H1 (cell line): ENCODE measurements around the gene CEP192. TPM values are rescaled to one million over a fixed set of nuclear protein-coding genes. Genes with fewer than 3 reads are reported as not detected.

Source experiments
- CTCF ChIA-PET: fragments of 300-600 bp; sonication (Branson Sonifier 250); formaldehyde crosslinking; loops from one replicate; lab custom pipeline; 2021; ENCODE audit not compliant: partially characterized antibody; lab: Charles Lee
- POLR2A ChIA-PET: fragments of 300-600 bp; sonication (Branson Sonifier 250); formaldehyde crosslinking; loops from one replicate; lab custom pipeline; 2021; ENCODE audit warnings: inconsistent platforms; ENCODE audit not compliant: partially characterized antibody; lab: Charles Lee
- DNase-seq, 2 experiments: peaks; one replicate each; pipeline versions ENCODE4 v3.0.0 to v3.0.0-alpha.2; 2010 to 2022; ENCODE audit warnings: low spot score in 2 of 2, low read depth in 1 of 2, mixed read lengths in 1 of 2
- FAIRE-seq: peaks from 2 replicates; lab custom pipeline; 2011; peaks lifted over from hg19 to GRCh38; lab: Jason Lieb, UNC
- H2AFZ ChIP-seq: 2 replicates; pipeline ENCODE4 v1.8.1; 2012; ENCODE audit warnings: low read length, inconsistent platforms
- H2AK5ac ChIP-seq: 2 replicates; pipeline ENCODE4 v1.6.1; 2013; ENCODE audit warnings: low read depth, low read length
- H2BK120ac ChIP-seq: replicated peaks from 2 replicates; pipeline ENCODE3; 2013; ENCODE audit warnings: low read depth, low read length, inconsistent platforms
- H2BK12ac ChIP-seq: 2 replicates; pipeline ENCODE4 v1.6.1; 2013; ENCODE audit warnings: low read depth, low read length
- H2BK15ac ChIP-seq: 2 replicates; pipeline ENCODE4 v1.6.1; 2013; ENCODE audit warnings: low read length
- H2BK20ac ChIP-seq: 2 replicates; pipeline ENCODE4 v1.6.1; 2013; ENCODE audit warnings: low read length
- H2BK5ac ChIP-seq: 2 replicates; pipeline ENCODE4 v1.6.1; 2013; ENCODE audit warnings: low read depth, low read length
- H3K14ac ChIP-seq: 2 replicates; pipeline ENCODE4 v1.6.1; 2013; ENCODE audit warnings: inconsistent platforms; ENCODE audit not compliant: insufficient read length
- H3K18ac ChIP-seq: 2 replicates; pipeline ENCODE4 v1.6.1; 2013; ENCODE audit warnings: low read length; ENCODE audit errors: extremely low read depth
- H3K23ac ChIP-seq: 2 replicates; pipeline ENCODE4 v1.6.1; 2013; ENCODE audit warnings: inconsistent platforms; ENCODE audit not compliant: insufficient read length
- H3K23me2 ChIP-seq: 2 replicates; pipeline ENCODE4 v1.6.1; 2013; ENCODE audit warnings: low read depth, low read length
- H3K27ac ChIP-seq: 2 replicates; pipeline ENCODE4 v1.6.1; 2011; ENCODE audit warnings: low read depth, low read length, inconsistent platforms
- H3K27me3 ChIP-seq, 4 experiments: replicated peaks in 1 of 4; 1 replicate in 1 of 4; 2 replicates in 3 of 4; pipeline versions ENCODE4 v1.6.1 to v1.8.1; 2011 to 2013; ENCODE audit warnings: low read length in 3 of 4, mild to moderate bottlenecking in 3 of 4, inconsistent platforms in 2 of 4, mixed read lengths in 2 of 4, moderate library complexity in 1 of 4; ENCODE audit not compliant: control insufficient read depth in 3 of 4, insufficient read depth in 3 of 4; ENCODE audit errors: extremely low read depth in 1 of 4
- H3K36me3 ChIP-seq, 4 experiments: 2 replicates each; pipeline versions ENCODE4 v1.6.1 to v1.8.1; 2011 to 2013; ENCODE audit warnings: mild to moderate bottlenecking in 4 of 4, low read length in 3 of 4, moderate library complexity in 2 of 4, control low read depth in 1 of 4, inconsistent platforms in 1 of 4; ENCODE audit not compliant: insufficient read depth in 4 of 4, control insufficient read depth in 2 of 4
- H3K4ac ChIP-seq: replicated peaks from 2 replicates; pipeline ENCODE3; 2013; ENCODE audit warnings: low read length, low read depth, mixed read lengths, inconsistent platforms; ENCODE audit not compliant: insufficient read length
- H3K4me1 ChIP-seq, 4 experiments: replicated peaks in 1 of 4; 1 replicate in 1 of 4; 2 replicates in 3 of 4; pipeline versions ENCODE4 v1.6.1 to v1.8.1; 2011 to 2013; ENCODE audit warnings: low read length in 3 of 4, inconsistent platforms in 2 of 4, mixed read lengths in 1 of 4; ENCODE audit not compliant: insufficient read depth in 4 of 4, control insufficient read depth in 3 of 4
- H3K4me2 ChIP-seq, 2 experiments: 2 replicates each; pipeline versions ENCODE4 v1.6.1 to v1.8.1; 2011 to 2013; ENCODE audit warnings: low read depth in 2 of 2, low read length in 2 of 2, control low read depth in 1 of 2, inconsistent platforms in 1 of 2, mild to moderate bottlenecking in 1 of 2; ENCODE audit not compliant: insufficient read depth in 1 of 2
- H3K4me3 ChIP-seq, 4 experiments: fragments of 200-600, 300-600 bp in 1 of 4; sonication (generic), shearing (Covaris generic), sonication (Bioruptor Twin) in 1 of 4; 2 replicates each; pipeline versions ENCODE4 v1.5.1 to v1.8.1; 2011 to 2016; ENCODE audit warnings: low read length in 4 of 4, low read depth in 3 of 4, control low read depth in 2 of 4, inconsistent platforms in 2 of 4, mild to moderate bottlenecking in 2 of 4, mixed read lengths in 1 of 4, moderate library complexity in 1 of 4; ENCODE audit not compliant: insufficient read depth in 2 of 4; ENCODE audit errors: extremely low read depth in 1 of 4
- H3K56ac ChIP-seq: replicated peaks from 2 replicates; pipeline ENCODE3; 2013; ENCODE audit warnings: low read depth, mild to moderate bottlenecking, mixed read lengths, low read length, inconsistent platforms; ENCODE audit not compliant: insufficient read length
- H3K79me1 ChIP-seq: 2 replicates; pipeline ENCODE4 v1.6.1; 2013; ENCODE audit warnings: low read depth, low read length, control low read depth
- H3K79me2 ChIP-seq, 2 experiments: 2 replicates each; pipeline versions ENCODE4 v1.6.1 to v1.8.1; 2012 to 2013; ENCODE audit warnings: low read length in 2 of 2, mild to moderate bottlenecking in 2 of 2, inconsistent platforms in 1 of 2; ENCODE audit not compliant: insufficient read depth in 2 of 2, control insufficient read depth in 1 of 2
- H3K9ac ChIP-seq, 4 experiments: replicated peaks in 1 of 4; 1 replicate in 1 of 4; 2 replicates in 3 of 4; pipeline versions ENCODE4 v1.6.1 to v1.8.1; 2011 to 2013; ENCODE audit warnings: low read depth in 3 of 4, low read length in 3 of 4, control low read depth in 2 of 4, mild to moderate bottlenecking in 2 of 4, moderate library complexity in 2 of 4, inconsistent platforms in 1 of 4; ENCODE audit errors: extremely low read depth in 1 of 4
- H3K9me3 ChIP-seq, 2 experiments: 2 replicates each; pipeline versions ENCODE4 v1.6.1 to v1.8.1; 2012 to 2013; ENCODE audit warnings: mild to moderate bottlenecking in 2 of 2, moderate library complexity in 2 of 2, control low read depth in 1 of 2, inconsistent platforms in 1 of 2, low read depth in 1 of 2, low read length in 1 of 2, mixed read lengths in 1 of 2; ENCODE audit not compliant: insufficient read depth in 2 of 2
- H4K20me1 ChIP-seq, 2 experiments: replicated peaks in 1 of 2; 2 replicates each; pipeline versions ENCODE3 to v1.8.1; 2011 to 2013; ENCODE audit warnings: inconsistent platforms in 2 of 2, low read length in 2 of 2, mild to moderate bottlenecking in 1 of 2; ENCODE audit not compliant: insufficient read depth in 2 of 2, control insufficient read depth in 1 of 2
- H4K5ac ChIP-seq: 2 replicates; pipeline ENCODE4 v1.6.1; 2013; ENCODE audit warnings: low read length, low read depth, mixed read lengths, inconsistent platforms; ENCODE audit not compliant: insufficient read length
- H4K8ac ChIP-seq: 2 replicates; pipeline ENCODE4 v1.8.0; 2013; ENCODE audit warnings: mild to moderate bottlenecking, moderate library complexity, low read length, inconsistent platforms; ENCODE audit not compliant: insufficient read depth; ENCODE audit errors: extremely low read depth
- H4K91ac ChIP-seq: replicated peaks from 2 replicates; pipeline ENCODE3; 2013; ENCODE audit warnings: low read length, mixed read lengths, inconsistent platforms; ENCODE audit not compliant: insufficient read length
- ASH2L ChIP-seq: fragments of 200-600, 300-600 bp; sonication (generic); IDR thresholded peaks from one replicate; pipeline ENCODE4 v1.7.1; 2017; ENCODE audit warnings: low read length
- BACH1 ChIP-seq: IDR thresholded peaks from 2 replicates; pipeline ENCODE4 v1.6.1; 2012; ENCODE audit warnings: low read length, improper control_type of control experiment
- EP300 ChIP-seq, 2 experiments: IDR thresholded peaks; 1 replicate in 1 of 2; 2 replicates in 1 of 2; pipeline ENCODE4 v1.6.1; 2011 to 2012; ENCODE audit warnings: low read depth in 2 of 2, low read length in 2 of 2, mild to moderate bottlenecking in 2 of 2, borderline replicate concordance in 1 of 2, inconsistent platforms in 1 of 2, moderate library complexity in 1 of 2
- FOSL1 ChIP-seq: IDR thresholded peaks from 2 replicates; pipeline ENCODE4 v1.6.1; 2011; ENCODE audit warnings: mild to moderate bottlenecking, low read depth, low read length, moderate library complexity; ENCODE audit not compliant: insufficient read depth
- MAFK ChIP-seq: IDR thresholded peaks from 2 replicates; pipeline ENCODE4 v1.6.1; 2012; ENCODE audit warnings: low read depth, mild to moderate bottlenecking, improper control_type of control experiment, low read length
- NANOG ChIP-seq: IDR thresholded peaks from 2 replicates; pipeline ENCODE4 v1.6.1; 2011; ENCODE audit warnings: low read length, low read depth, mild to moderate bottlenecking, inconsistent platforms; ENCODE audit not compliant: insufficient read depth, poor library complexity, severe bottlenecking
- POLR2A ChIP-seq, 2 experiments: IDR thresholded peaks; 1 replicate in 1 of 2; 2 replicates in 1 of 2; pipeline ENCODE4 v1.6.1; 2011; ENCODE audit warnings: low read depth in 2 of 2, low read length in 2 of 2, mild to moderate bottlenecking in 2 of 2; ENCODE audit errors: control extremely low read depth in 1 of 2
- POU5F1 ChIP-seq: IDR thresholded peaks from 2 replicates; pipeline ENCODE4 v1.6.1; 2011; ENCODE audit warnings: low read depth, mild to moderate bottlenecking, low read length, moderate library complexity
- SP1 ChIP-seq: IDR thresholded peaks from 2 replicates; pipeline ENCODE4 v1.6.1; 2011; ENCODE audit warnings: low read depth, low read length
- SRF ChIP-seq: IDR thresholded peaks from 2 replicates; pipeline ENCODE4 v1.6.1; 2011; ENCODE audit warnings: mild to moderate bottlenecking, low read depth, low read length, moderate library complexity
- TBP ChIP-seq: IDR thresholded peaks from 2 replicates; pipeline ENCODE4 v1.6.1; 2011; ENCODE audit warnings: low read depth, low read length, improper control_type of control experiment
- WGBS, 2 experiments: shearing (Covaris generic) in 1 of 2; methylation state at CpG; one replicate each; pipeline versions ENCODE4 v1.1.6 to v1.1.7; 2013 to 2015; ENCODE audit warnings: low lambda C conversion rate in 2 of 2, mixed read lengths in 2 of 2, inconsistent platforms in 1 of 2, low coverage in 1 of 2, missing lambda C conversion rate in 1 of 2; ENCODE audit not compliant: insufficient replicate concordance in 2 of 2, insufficient coverage in 1 of 2, insufficient read length in 1 of 2; ENCODE audit errors: extremely low coverage in 1 of 2, missing lambda C conversion rate in 1 of 2; 5-methylcytosine and 5-hydroxymethylcytosine counted together
- polyA plus RNA-seq, 7 experiments: library from polyadenylated mRNA; depleted of rRNA in 3 of 7; stranded (reverse) in 5 of 7; unstranded in 2 of 7; fragments of >200 nt in 5 of 7; fragments of 200-250 nt in 2 of 7; gene quantifications; 1 replicate in 5 of 7; 2 replicates in 1 of 7; 4 replicates in 1 of 7; pipeline versions ENCODE4 v1.2.1 to v1.2.3, GENCODE V29; 2011 to 2013; ENCODE audit warnings: missing spikeins in 2 of 7, mixed read lengths in 2 of 7
- total RNA-seq: library from RNA; stranded (reverse); fragmentation: NEBNext Ultra II Directional; extraction: Animal tissue kit (Norgen Biotek cat#: 25700); gene quantifications from 2 replicates; pipeline ENCODE4 v1.2.1, GENCODE V29; 2021
- TF ChIP-seq, protein P1 (sequence below): IDR thresholded peaks from 2 replicates; pipeline ENCODE4 v1.6.1; 2012; ENCODE audit warnings: low read length, inconsistent platforms

The CEP192 gene
- total and polyA plus RNA-seq, 2 of the 8 experiments (the other 6 are each of a cell fraction or from before 2014, with no cell fraction given) = 13.4 to 23.1 TPM

DNA sequence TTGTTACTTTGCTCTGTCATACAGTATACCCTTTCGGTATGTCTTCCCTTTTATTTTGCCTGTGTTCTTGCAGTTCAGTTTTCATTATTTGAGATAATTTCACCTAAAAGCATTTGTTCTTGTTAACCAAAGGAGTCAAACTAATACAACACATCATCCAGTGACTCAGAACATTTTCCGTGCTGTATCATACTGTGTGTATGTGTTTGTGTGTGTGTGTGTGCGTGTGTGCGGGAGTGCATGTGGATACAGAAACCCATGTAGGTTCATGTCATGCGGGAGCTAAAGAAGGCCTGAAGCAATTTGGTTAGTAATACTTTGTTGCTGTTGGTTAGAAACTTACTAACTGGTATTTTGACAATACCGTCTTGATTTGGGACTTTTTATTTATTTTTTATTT is 60.0 kb downstream of the CEP192 start:
- Histone ChIP-seq H3K23ac (no peak overlapping the region), H2BK5ac (no peak overlapping the region), H3K9me3 (no peaks in the 10 kb centered on the region), H3K79me2 (no peaks in the 10 kb centered on the region), H4K91ac (no peak overlapping the region), H3K27ac (no peak overlapping the region), H2BK12ac (no peak overlapping the region), H3K4me3 (no peak overlapping the region), H2AK5ac (no peak overlapping the region), H3K23me2 (no peaks in the 10 kb centered on the region), H3K36me3 (peaks cover 2 to 33% (median 25%) of the 10 kb centered on the region in 4 experiments; a peak in 7 of 8 replicates), H2BK120ac (no peak overlapping the region), H2BK20ac (no peak overlapping the region), H3K18ac (no peak overlapping the region), H3K4ac (no peak overlapping the region), H3K79me1 (no peaks in the 10 kb centered on the region; the same call in 1 of the 2 replicates), H3K14ac (no peak overlapping the region), H4K20me1 (no peaks in the 10 kb centered on the region), H2BK15ac (no peak overlapping the region), H3K27me3 (no peaks in the 10 kb centered on the region), H3K4me1 (no peaks in the 10 kb centered on the region), H4K8ac (no peak overlapping the region), H3K9ac (no peak overlapping the region), H3K56ac (no peak overlapping the region), H4K5ac (no peak overlapping the region), H2AFZ (no peak overlapping the region), H3K4me2 (no peak overlapping the region)
- no peak for FAIRE-seq
- 94% methylated on average over 6 of the region's 6 CpGs; no CpG with 5 or more reads in 1 of the 2 experiments for WGBS, 2 experiments
- ChIA-PET POLR2A (interaction anchor here (1.6 kb wide), 1 partner anchor 12 kb away, joined by 3 read pairs; no protein-coding TSS in a partner anchor), CTCF (no interaction called here)
- DNase-seq = no peak
- TF ChIP-seq MAFK (no peak), EP300 (IDR thresholded peaks at IDR 0.05; ENCODE audit: borderline replicate concordance in 1 of 2, low read depth in 2 of 2, low read length in 2 of 2) (no peak), NANOG (no peak), FOSL1 (no peak), SRF (no peak), BACH1 (no peak), POU5F1 (no peak), POLR2A (IDR thresholded peaks at IDR 0.05; ENCODE audit: control extremely low read depth in 1 of 2, low read depth in 2 of 2, low read length in 2 of 2) (no peak), ASH2L (no peak), TBP (no peak), SP1 (no peak)
- TF ChIP-seq, protein P1, sequence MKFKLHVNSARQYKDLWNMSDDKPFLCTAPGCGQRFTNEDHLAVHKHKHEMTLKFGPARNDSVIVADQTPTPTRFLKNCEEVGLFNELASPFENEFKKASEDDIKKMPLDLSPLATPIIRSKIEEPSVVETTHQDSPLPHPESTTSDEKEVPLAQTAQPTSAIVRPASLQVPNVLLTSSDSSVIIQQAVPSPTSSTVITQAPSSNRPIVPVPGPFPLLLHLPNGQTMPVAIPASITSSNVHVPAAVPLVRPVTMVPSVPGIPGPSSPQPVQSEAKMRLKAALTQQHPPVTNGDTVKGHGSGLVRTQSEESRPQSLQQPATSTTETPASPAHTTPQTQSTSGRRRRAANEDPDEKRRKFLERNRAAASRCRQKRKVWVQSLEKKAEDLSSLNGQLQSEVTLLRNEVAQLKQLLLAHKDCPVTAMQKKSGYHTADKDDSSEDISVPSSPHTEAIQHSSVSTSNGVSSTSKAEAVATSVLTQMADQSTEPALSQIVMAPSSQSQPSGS = no peak
